HepG2 (cell line): Measurements from ENCODE around the gene RIMOC1. TPM values are rescaled to one million over a fixed set of nuclear protein-coding genes. Genes with fewer than 3 reads are reported as not detected.

Experiments
- DMAP1 ChIP-seq: IDR thresholded peaks from 2 replicates; pipeline ENCODE4 v1.6.1; 2016
- HOXA9 ChIP-seq: sonication (generic); formaldehyde crosslinking; IDR thresholded peaks from 2 replicates; pipeline ENCODE4 v1.8.1; 2022; ENCODE audit warnings: missing genetic modification reagents, mild to moderate bottlenecking, moderate library complexity, borderline replicate concordance
- NBN ChIP-seq: fragments of 450-650 bp; conservative IDR thresholded peaks from 2 replicates; pipeline ENCODE4 v1.6.1; 2017
- PRMT3 ChIP-seq: sonication (generic); formaldehyde crosslinking; IDR thresholded peaks from 2 replicates; pipeline ENCODE4 v1.8.1; 2022; ENCODE audit warnings: low read depth, mild to moderate bottlenecking, moderate library complexity, missing genetic modification reagents, borderline replicate concordance
- SMAD9 ChIP-seq: sonication (generic); formaldehyde crosslinking; IDR thresholded peaks from 2 replicates; pipeline ENCODE4 v1.5.1; 2020; ENCODE audit warnings: mild to moderate bottlenecking, missing genetic modification reagents
- ZBTB20 ChIP-seq: sonication (generic); formaldehyde crosslinking; IDR thresholded peaks from 2 replicates; pipeline ENCODE4 v1.8.1; 2023; ENCODE audit warnings: missing genetic modification reagents, low read depth, mild to moderate bottlenecking, borderline replicate concordance
- ZBTB7A ChIP-seq: sonication (generic); formaldehyde crosslinking; IDR thresholded peaks from 2 replicates; pipeline ENCODE4 v1.8.0; 2022; ENCODE audit warnings: mild to moderate bottlenecking, missing genetic modification reagents
- ZNF460 ChIP-seq: sonication (generic); formaldehyde crosslinking; IDR thresholded peaks from 2 replicates; pipeline ENCODE4 v1.5.1; 2020; ENCODE audit warnings: missing genetic modification reagents, mild to moderate bottlenecking, borderline replicate concordance
- ZNF777 ChIP-seq: sonication (generic); formaldehyde crosslinking; IDR thresholded peaks from 2 replicates; pipeline ENCODE4 v1.4.0; 2020; ENCODE audit warnings: missing genetic modification reagents
- polyA plus RNA-seq, 8 experiments: library from polyadenylated mRNA; depleted of rRNA in 3 of 8; stranded (reverse) in 7 of 8; unstranded in 1 of 8; fragments of >200 nt; fragmentation: Illumina TruSeq in 4 of 8; extraction: Trizol in 4 of 8; gene quantifications; 2 replicates each; pipeline versions ENCODE4 v1.2.1 to v1.2.3, GENCODE V29; 2011 to 2016; ENCODE audit warnings: low read depth in 4 of 8, missing spikeins in 1 of 8, mixed read lengths in 1 of 8; ENCODE audit not compliant: insufficient read depth in 1 of 8
- total RNA-seq, 5 experiments: library from RNA; depleted of rRNA; stranded (reverse); fragments of >200 nt; fragmentation: Illumina TruSeq; extraction: Trizol; gene quantifications; 2 replicates each; pipeline ENCODE4 v1.2.3, GENCODE V29; 2016; ENCODE audit warnings: low read depth in 1 of 5
- TF ChIP-seq, protein P1 (sequence below): sonication (generic); formaldehyde crosslinking; IDR thresholded peaks from 2 replicates; pipeline ENCODE4 v1.5.0; 2020; ENCODE audit warnings: missing genetic modification reagents, mild to moderate bottlenecking, borderline replicate concordance
- TF ChIP-seq, protein P2 (sequence below): sonication (generic); formaldehyde crosslinking; IDR thresholded peaks from 2 replicates; pipeline ENCODE4 v1.4.0; 2020; ENCODE audit warnings: mild to moderate bottlenecking, missing genetic modification reagents
- TF ChIP-seq, protein P3 (sequence below): sonication (generic); formaldehyde crosslinking; conservative IDR thresholded peaks from 2 replicates; pipeline ENCODE4 v1.8.0; 2022; ENCODE audit warnings: missing genetic modification reagents
- TF ChIP-seq, protein P4 (sequence below): sonication (generic); formaldehyde crosslinking; IDR thresholded peaks from 2 replicates; pipeline ENCODE4 v1.4.0; 2020; ENCODE audit warnings: low read depth, mild to moderate bottlenecking, missing genetic modification reagents
- TF ChIP-seq, protein P5 (sequence below): sonication (generic); formaldehyde crosslinking; IDR thresholded peaks from 2 replicates; pipeline ENCODE4 v1.5.0; 2020; ENCODE audit warnings: missing genetic modification reagents, mild to moderate bottlenecking, borderline replicate concordance
- TF ChIP-seq, protein P6 (sequence below): sonication (generic); formaldehyde crosslinking; IDR thresholded peaks from 2 replicates; pipeline ENCODE4 v1.4.0; 2020; ENCODE audit warnings: missing genetic modification reagents
- TF ChIP-seq, protein P7 (sequence below): sonication (generic); formaldehyde crosslinking; IDR thresholded peaks from 2 replicates; pipeline ENCODE4 v1.4.0; 2020; ENCODE audit warnings: missing genetic modification reagents

RIMOC1 gene
- total and polyA plus RNA-seq, 2 of the 13 experiments (the other 11 are each of a cell fraction or from before 2014, with no cell fraction given): 16.3 to 16.9 TPM

DNA sequence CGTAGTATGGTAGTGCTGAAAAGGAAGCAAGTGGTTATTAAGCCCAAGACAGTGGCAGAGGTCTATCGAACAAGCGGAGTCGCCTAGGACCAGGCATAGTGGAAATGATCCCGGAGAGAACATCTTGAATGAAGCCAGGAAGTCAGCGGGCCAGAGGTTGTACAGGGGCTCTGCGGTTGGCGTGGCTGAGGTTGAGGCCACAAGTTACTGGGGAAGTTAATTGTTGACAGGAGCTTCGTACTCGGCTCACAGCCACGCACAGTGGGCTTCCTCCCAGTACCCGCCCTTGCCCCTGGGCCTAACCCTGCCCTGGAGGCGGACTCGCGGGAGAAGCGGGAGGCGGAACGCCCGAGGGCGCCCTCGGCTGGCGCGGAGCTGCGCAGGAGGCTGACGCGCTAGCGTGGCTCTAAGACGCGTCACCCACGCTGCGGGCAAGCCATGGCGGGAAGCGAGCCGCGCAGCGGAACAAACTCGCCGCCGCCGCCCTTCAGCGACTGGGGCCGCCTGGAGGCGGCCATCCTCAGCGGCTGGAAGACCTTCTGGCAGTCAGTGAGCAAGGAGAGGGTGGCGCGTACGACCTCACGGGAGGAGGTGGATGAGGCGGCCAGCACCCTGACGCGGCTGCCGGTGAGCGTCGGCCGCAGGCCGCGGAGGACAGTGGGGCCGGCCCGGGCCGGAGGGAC is 20.9 kb downstream of the RIMOC1 start, which contains the start of gene FBXO4 (continued):
- TF ChIP-seq, protein P1, sequence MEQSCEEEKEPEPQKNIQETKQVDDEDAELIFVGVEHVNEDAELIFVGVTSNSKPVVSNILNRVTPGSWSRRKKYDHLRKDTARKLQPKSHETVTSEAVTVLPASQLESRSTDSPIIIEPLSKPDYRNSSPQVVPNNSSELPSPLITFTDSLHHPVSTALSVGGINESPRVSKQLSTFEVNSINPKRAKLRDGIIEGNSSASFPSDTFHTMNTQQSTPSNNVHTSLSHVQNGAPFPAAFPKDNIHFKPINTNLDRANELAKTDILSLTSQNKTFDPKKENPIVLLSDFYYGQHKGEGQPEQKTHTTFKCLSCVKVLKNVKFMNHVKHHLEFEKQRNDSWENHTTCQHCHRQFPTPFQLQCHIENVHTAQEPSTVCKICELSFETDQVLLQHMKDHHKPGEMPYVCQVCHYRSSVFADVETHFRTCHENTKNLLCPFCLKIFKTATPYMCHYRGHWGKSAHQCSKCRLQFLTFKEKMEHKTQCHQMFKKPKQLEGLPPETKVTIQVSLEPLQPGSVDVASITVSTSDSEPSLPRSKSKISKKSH (CRISPR knock-in tag): no peak
- TF ChIP-seq PRMT3: no peak
- no peak for TF ChIP-seq SMAD9 (CRISPR knock-in tag)
- TF ChIP-seq, protein P2, sequence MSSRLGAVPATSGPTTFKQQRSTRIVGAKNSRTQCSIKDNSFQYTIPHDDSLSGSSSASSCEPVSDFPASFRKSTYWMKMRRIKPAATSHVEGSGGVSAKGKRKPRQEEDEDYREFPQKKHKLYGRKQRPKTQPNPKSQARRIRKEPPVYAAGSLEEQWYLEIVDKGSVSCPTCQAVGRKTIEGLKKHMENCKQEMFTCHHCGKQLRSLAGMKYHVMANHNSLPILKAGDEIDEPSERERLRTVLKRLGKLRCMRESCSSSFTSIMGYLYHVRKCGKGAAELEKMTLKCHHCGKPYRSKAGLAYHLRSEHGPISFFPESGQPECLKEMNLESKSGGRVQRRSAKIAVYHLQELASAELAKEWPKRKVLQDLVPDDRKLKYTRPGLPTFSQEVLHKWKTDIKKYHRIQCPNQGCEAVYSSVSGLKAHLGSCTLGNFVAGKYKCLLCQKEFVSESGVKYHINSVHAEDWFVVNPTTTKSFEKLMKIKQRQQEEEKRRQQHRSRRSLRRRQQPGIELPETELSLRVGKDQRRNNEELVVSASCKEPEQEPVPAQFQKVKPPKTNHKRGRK (CRISPR knock-in tag): no peak
- peak; percentile 38; the same call in 1 of the 2 replicates for TF ChIP-seq ZNF777 (CRISPR knock-in tag)
- no peak for TF ChIP-seq HOXA9 (CRISPR knock-in tag)
- TF ChIP-seq, protein P3, sequence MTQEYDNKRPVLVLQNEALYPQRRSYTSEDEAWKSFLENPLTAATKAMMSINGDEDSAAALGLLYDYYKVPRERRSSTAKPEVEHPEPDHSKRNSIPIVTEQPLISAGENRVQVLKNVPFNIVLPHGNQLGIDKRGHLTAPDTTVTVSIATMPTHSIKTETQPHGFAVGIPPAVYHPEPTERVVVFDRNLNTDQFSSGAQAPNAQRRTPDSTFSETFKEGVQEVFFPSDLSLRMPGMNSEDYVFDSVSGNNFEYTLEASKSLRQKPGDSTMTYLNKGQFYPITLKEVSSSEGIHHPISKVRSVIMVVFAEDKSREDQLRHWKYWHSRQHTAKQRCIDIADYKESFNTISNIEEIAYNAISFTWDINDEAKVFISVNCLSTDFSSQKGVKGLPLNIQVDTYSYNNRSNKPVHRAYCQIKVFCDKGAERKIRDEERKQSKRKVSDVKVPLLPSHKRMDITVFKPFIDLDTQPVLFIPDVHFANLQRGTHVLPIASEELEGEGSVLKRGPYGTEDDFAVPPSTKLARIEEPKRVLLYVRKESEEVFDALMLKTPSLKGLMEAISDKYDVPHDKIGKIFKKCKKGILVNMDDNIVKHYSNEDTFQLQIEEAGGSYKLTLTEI (CRISPR knock-in tag): no peak
- no peak for TF ChIP-seq NBN
- TF ChIP-seq, protein P4, sequence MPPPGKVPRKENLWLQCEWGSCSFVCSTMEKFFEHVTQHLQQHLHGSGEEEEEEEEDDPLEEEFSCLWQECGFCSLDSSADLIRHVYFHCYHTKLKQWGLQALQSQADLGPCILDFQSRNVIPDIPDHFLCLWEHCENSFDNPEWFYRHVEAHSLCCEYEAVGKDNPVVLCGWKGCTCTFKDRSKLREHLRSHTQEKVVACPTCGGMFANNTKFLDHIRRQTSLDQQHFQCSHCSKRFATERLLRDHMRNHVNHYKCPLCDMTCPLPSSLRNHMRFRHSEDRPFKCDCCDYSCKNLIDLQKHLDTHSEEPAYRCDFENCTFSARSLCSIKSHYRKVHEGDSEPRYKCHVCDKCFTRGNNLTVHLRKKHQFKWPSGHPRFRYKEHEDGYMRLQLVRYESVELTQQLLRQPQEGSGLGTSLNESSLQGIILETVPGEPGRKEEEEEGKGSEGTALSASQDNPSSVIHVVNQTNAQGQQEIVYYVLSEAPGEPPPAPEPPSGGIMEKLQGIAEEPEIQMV (CRISPR knock-in tag): peak; percentile 97
- TF ChIP-seq DMAP1: peak; percentile 82
- TF ChIP-seq ZNF460: no peak; the same call in 1 of the 2 replicates
- TF ChIP-seq, protein P5, sequence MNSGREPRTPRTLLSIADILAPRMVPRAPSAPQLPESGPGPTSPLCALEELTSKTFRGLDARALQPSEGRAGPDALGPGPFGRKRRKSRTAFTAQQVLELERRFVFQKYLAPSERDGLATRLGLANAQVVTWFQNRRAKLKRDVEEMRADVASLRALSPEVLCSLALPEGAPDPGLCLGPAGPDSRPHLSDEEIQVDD (CRISPR knock-in tag): no peak
- peak; percentile 52; the same call in 1 of the 2 replicates for TF ChIP-seq ZBTB7A (CRISPR knock-in tag)
- TF ChIP-seq, protein P6, sequence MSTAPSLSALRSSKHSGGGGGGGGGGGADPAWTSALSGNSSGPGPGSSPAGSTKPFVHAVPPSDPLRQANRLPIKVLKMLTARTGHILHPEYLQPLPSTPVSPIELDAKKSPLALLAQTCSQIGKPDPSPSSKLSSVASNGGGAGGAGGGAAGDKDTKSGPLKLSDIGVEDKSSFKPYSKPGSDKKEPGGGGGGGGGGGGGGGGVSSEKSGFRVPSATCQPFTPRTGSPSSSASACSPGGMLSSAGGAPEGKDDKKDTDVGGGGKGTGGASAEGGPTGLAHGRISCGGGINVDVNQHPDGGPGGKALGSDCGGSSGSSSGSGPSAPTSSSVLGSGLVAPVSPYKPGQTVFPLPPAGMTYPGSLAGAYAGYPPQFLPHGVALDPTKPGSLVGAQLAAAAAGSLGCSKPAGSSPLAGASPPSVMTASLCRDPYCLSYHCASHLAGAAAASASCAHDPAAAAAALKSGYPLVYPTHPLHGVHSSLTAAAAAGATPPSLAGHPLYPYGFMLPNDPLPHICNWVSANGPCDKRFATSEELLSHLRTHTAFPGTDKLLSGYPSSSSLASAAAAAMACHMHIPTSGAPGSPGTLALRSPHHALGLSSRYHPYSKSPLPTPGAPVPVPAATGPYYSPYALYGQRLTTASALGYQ: peak; percentile 46; the same call in 1 of the 2 replicates
- peak; percentile 38; the same call in 1 of the 2 replicates for TF ChIP-seq ZBTB20 (CRISPR knock-in tag)
- TF ChIP-seq, protein P7, sequence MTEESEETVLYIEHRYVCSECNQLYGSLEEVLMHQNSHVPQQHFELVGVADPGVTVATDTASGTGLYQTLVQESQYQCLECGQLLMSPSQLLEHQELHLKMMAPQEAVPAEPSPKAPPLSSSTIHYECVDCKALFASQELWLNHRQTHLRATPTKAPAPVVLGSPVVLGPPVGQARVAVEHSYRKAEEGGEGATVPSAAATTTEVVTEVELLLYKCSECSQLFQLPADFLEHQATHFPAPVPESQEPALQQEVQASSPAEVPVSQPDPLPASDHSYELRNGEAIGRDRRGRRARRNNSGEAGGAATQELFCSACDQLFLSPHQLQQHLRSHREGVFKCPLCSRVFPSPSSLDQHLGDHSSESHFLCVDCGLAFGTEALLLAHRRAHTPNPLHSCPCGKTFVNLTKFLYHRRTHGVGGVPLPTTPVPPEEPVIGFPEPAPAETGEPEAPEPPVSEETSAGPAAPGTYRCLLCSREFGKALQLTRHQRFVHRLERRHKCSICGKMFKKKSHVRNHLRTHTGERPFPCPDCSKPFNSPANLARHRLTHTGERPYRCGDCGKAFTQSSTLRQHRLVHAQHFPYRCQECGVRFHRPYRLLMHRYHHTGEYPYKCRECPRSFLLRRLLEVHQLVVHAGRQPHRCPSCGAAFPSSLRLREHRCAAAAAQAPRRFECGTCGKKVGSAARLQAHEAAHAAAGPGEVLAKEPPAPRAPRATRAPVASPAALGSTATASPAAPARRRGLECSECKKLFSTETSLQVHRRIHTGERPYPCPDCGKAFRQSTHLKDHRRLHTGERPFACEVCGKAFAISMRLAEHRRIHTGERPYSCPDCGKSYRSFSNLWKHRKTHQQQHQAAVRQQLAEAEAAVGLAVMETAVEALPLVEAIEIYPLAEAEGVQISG: peak; percentile 98
